H1 (cell line): ENCODE measurements around the gene PTPRG. TPM values are rescaled to one million over a fixed set of nuclear protein-coding genes. Genes with fewer than 3 reads are reported as not detected.

Experiments
- polyA plus RNA-seq, 7 experiments: library from polyadenylated mRNA; depleted of rRNA in 3 of 7; stranded (reverse) in 5 of 7; unstranded in 2 of 7; fragments of >200 nt in 5 of 7; fragments of 200-250 nt in 2 of 7; gene quantifications; 1 replicate in 5 of 7; 2 replicates in 1 of 7; 4 replicates in 1 of 7; pipeline versions ENCODE4 v1.2.1 to v1.2.3, GENCODE V29; 2011 to 2013; ENCODE audit warnings: missing spikeins in 2 of 7, mixed read lengths in 2 of 7
- total RNA-seq: library from RNA; stranded (reverse); fragmentation: NEBNext Ultra II Directional; extraction: Animal tissue kit (Norgen Biotek cat#: 25700); gene quantifications from 2 replicates; pipeline ENCODE4 v1.2.1, GENCODE V29; 2021
- TF ChIP-seq, protein P1 (sequence below): fragments of 300-600 bp; sonication (generic); IDR thresholded peaks from 2 replicates; pipeline ENCODE4 v1.7.1; 2012; ENCODE audit warnings: low read length, moderate library complexity, mild to moderate bottlenecking, inconsistent platforms; ENCODE audit not compliant: insufficient replicate concordance

Gene PTPRG
- total and polyA plus RNA-seq, 2 of the 8 experiments (the other 6 are each of a cell fraction or from before 2014, with no cell fraction given) = 23.3 to 96.2 TPM

DNA sequence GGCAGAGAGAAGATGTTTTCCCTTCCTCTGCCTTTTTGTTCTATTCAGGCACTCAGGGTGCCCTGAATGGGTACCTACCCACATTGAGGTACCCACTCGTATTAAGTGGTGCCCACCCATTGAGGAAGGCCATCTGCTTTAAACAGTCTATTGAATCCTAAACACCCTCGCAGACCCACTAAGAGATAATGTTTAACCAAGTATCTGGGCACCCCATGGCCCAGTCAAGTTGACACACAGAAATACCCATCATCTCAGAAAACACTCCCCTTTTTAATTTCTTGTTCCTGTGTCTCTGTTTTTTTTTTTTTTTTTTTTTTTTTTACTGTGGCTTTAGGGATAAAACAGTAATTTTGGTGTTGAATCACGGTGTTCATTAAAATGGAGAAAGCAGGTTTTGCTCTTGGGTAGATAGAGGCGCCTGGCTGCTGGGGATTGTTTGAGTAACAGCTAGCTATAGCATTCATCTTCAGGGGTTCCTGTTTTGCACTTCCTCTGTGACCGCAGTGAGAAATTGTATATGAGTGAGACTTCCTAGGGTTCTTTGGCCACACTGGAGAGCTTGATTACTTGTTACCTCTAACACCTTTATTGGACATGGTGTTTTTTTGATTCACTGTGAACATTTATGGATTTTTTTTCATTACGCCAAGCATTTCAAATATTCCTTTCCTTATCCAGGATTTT lies 259.1 kb downstream of the PTPRG start (continued):
- TF ChIP-seq, protein P1, sequence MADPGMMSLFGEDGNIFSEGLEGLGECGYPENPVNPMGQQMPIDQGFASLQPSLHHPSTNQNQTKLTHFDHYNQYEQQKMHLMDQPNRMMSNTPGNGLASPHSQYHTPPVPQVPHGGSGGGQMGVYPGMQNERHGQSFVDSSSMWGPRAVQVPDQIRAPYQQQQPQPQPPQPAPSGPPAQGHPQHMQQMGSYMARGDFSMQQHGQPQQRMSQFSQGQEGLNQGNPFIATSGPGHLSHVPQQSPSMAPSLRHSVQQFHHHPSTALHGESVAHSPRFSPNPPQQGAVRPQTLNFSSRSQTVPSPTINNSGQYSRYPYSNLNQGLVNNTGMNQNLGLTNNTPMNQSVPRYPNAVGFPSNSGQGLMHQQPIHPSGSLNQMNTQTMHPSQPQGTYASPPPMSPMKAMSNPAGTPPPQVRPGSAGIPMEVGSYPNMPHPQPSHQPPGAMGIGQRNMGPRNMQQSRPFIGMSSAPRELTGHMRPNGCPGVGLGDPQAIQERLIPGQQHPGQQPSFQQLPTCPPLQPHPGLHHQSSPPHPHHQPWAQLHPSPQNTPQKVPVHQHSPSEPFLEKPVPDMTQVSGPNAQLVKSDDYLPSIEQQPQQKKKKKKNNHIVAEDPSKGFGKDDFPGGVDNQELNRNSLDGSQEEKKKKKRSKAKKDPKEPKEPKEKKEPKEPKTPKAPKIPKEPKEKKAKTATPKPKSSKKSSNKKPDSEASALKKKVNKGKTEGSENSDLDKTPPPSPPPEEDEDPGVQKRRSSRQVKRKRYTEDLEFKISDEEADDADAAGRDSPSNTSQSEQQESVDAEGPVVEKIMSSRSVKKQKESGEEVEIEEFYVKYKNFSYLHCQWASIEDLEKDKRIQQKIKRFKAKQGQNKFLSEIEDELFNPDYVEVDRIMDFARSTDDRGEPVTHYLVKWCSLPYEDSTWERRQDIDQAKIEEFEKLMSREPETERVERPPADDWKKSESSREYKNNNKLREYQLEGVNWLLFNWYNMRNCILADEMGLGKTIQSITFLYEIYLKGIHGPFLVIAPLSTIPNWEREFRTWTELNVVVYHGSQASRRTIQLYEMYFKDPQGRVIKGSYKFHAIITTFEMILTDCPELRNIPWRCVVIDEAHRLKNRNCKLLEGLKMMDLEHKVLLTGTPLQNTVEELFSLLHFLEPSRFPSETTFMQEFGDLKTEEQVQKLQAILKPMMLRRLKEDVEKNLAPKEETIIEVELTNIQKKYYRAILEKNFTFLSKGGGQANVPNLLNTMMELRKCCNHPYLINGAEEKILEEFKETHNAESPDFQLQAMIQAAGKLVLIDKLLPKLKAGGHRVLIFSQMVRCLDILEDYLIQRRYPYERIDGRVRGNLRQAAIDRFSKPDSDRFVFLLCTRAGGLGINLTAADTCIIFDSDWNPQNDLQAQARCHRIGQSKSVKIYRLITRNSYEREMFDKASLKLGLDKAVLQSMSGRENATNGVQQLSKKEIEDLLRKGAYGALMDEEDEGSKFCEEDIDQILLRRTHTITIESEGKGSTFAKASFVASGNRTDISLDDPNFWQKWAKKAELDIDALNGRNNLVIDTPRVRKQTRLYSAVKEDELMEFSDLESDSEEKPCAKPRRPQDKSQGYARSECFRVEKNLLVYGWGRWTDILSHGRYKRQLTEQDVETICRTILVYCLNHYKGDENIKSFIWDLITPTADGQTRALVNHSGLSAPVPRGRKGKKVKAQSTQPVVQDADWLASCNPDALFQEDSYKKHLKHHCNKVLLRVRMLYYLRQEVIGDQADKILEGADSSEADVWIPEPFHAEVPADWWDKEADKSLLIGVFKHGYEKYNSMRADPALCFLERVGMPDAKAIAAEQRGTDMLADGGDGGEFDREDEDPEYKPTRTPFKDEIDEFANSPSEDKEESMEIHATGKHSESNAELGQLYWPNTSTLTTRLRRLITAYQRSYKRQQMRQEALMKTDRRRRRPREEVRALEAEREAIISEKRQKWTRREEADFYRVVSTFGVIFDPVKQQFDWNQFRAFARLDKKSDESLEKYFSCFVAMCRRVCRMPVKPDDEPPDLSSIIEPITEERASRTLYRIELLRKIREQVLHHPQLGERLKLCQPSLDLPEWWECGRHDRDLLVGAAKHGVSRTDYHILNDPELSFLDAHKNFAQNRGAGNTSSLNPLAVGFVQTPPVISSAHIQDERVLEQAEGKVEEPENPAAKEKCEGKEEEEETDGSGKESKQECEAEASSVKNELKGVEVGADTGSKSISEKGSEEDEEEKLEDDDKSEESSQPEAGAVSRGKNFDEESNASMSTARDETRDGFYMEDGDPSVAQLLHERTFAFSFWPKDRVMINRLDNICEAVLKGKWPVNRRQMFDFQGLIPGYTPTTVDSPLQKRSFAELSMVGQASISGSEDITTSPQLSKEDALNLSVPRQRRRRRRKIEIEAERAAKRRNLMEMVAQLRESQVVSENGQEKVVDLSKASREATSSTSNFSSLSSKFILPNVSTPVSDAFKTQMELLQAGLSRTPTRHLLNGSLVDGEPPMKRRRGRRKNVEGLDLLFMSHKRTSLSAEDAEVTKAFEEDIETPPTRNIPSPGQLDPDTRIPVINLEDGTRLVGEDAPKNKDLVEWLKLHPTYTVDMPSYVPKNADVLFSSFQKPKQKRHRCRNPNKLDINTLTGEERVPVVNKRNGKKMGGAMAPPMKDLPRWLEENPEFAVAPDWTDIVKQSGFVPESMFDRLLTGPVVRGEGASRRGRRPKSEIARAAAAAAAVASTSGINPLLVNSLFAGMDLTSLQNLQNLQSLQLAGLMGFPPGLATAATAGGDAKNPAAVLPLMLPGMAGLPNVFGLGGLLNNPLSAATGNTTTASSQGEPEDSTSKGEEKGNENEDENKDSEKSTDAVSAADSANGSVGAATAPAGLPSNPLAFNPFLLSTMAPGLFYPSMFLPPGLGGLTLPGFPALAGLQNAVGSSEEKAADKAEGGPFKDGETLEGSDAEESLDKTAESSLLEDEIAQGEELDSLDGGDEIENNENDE = no peak
